PFSK-1 (cell line): ENCODE results near the gene DKC1.

Source experiments
- FOXP2 ChIP-seq: optimal IDR thresholded peaks from 2 replicates; pipeline ENCODE3; 2011; ENCODE audit warnings: borderline replicate concordance, control low read depth, inconsistent platforms; ENCODE audit not compliant: insufficient read depth; ENCODE audit errors: extremely low read length, extremely low read depth
- POLR2AphosphoS5 ChIP-seq: IDR thresholded peaks from 2 replicates; pipeline ENCODE4 v1.6.1; 2012; ENCODE audit warnings: low read depth, mild to moderate bottlenecking, control low read depth, low read length, moderate library complexity
- SIN3A ChIP-seq: IDR thresholded peaks from 2 replicates; pipeline ENCODE4 v1.6.1; 2012; ENCODE audit warnings: mild to moderate bottlenecking, low read length, moderate library complexity, borderline replicate concordance; ENCODE audit not compliant: insufficient read depth
- TAF1 ChIP-seq: IDR thresholded peaks from 2 replicates; pipeline ENCODE4 v1.6.1; 2012; ENCODE audit warnings: low read length, control low read depth, borderline replicate concordance; ENCODE audit not compliant: insufficient read depth
- TF ChIP-seq, protein P1 (sequence below), 2 experiments: IDR thresholded peaks; 2 replicates each; pipeline versions ENCODE4 v1.6.1 to v1.8.0; 2011 to 2012; ENCODE audit warnings: low read depth in 2 of 2, low read length in 2 of 2, control low read depth in 1 of 2, inconsistent platforms in 1 of 2, mild to moderate bottlenecking in 1 of 2, moderate library complexity in 1 of 2; ENCODE audit not compliant: insufficient read depth in 1 of 2

Gene DKC1

DNA sequence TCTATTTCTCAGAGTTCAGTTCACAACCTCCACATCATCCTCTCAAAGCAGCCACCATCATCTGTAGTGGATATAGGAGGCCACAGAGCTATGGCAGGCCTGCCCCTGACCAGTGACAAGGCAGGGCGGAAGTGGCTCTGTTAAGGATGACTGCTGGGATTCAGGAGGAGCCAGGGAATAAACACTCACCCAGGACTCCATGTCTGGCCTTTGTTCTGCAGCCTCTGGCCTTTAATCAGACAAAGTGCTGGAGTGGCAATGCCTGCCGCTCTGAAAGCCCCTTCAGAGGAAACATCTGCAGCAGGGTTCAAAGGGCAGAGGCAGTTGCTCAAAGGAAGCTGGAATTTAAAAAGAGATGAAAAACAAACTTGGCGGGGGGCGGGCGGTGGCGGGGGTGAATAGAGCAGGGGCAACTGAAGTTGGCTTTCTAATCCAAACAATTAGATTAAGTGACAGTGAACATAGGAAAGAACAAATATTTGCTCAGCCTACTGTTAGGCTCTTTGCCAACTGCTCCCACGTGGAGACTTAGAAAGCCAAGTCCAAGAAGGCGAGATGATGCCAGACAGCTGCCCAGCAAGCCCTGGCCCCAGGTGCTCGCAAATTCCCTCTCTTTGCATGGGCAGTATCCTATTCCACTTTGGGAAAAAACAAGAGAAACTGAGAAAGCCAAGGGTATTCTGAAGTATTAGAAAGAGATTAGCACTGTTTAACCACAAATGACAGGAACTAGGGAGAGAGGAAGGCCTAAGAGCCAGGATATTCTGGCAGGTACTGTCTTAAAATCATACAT is 37.1 kb downstream of the DKC1 start:
- TF ChIP-seq POLR2AphosphoS5 (no peak), FOXP2 (no peak), TAF1 (no peak), SIN3A (no peak)
- TF ChIP-seq, protein P1, sequence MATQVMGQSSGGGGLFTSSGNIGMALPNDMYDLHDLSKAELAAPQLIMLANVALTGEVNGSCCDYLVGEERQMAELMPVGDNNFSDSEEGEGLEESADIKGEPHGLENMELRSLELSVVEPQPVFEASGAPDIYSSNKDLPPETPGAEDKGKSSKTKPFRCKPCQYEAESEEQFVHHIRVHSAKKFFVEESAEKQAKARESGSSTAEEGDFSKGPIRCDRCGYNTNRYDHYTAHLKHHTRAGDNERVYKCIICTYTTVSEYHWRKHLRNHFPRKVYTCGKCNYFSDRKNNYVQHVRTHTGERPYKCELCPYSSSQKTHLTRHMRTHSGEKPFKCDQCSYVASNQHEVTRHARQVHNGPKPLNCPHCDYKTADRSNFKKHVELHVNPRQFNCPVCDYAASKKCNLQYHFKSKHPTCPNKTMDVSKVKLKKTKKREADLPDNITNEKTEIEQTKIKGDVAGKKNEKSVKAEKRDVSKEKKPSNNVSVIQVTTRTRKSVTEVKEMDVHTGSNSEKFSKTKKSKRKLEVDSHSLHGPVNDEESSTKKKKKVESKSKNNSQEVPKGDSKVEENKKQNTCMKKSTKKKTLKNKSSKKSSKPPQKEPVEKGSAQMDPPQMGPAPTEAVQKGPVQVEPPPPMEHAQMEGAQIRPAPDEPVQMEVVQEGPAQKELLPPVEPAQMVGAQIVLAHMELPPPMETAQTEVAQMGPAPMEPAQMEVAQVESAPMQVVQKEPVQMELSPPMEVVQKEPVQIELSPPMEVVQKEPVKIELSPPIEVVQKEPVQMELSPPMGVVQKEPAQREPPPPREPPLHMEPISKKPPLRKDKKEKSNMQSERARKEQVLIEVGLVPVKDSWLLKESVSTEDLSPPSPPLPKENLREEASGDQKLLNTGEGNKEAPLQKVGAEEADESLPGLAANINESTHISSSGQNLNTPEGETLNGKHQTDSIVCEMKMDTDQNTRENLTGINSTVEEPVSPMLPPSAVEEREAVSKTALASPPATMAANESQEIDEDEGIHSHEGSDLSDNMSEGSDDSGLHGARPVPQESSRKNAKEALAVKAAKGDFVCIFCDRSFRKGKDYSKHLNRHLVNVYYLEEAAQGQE (IDR thresholded peaks at IDR 0.05; ENCODE audit: insufficient read depth in 1 of 2, low read depth in 2 of 2, low read length in 2 of 2): no peak

DNA sequence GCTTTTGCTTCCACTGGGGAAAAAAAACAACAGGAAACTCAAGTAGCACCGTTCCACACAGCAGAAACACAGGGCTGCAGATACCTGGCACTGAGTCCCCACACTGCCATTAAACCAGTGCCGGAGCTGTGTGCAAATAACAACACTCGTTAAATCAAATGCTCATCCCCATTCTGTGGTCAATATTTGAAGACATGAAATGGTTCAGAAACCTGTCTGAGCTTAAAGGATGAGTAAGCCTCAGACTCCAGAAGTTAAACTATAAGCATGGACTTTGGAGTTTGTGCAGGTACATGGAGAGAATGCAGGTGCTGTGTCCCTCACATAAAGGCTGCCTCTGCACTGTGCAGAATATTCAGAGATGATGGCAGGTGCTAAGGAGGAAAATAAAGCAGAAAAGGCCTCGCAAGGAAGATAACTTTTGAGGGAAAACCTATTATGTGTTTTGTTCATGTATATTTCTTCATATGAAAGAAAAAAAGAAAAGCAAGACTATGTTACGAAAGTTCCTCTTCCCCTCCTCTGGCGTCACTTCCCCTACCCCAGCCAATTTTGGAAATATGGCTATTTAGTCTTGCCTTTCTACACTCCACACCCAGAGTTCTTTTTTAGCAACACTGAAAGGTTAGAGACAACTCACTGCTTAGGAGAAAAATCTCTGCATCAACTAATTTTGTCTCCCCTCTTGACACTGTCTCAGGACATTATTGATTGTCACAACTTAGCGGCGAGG is 38.0 kb downstream of the DKC1 start:
- TF ChIP-seq FOXP2 (no peak), SIN3A (no peak), POLR2AphosphoS5 (no peak), TAF1 (no peak)
- TF ChIP-seq, protein P1 (IDR thresholded peaks at IDR 0.05; ENCODE audit: insufficient read depth in 1 of 2, low read depth in 2 of 2, low read length in 2 of 2): no peak

DNA sequence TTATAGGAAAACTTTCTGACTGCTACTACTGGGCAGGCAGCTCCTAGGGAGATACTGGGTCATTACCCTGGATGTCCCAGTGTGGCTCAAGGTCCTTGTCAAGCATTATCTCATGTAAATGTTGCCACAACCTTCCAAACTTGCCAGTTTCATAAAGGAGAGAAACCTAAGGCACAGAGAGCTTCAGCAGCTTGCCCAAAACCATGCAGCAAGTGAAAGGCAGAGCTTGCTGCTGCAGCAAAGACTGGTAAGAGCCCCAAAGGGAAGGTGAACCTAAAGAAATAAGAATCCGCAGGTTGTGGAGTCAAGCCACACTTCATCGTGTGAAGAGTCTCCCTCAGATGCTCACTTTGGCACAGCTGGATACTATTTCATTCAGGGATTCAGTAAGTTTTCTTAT is 40.3 kb downstream of the DKC1 start:
- TF ChIP-seq POLR2AphosphoS5: no peak
- no peak for TF ChIP-seq SIN3A
- TF ChIP-seq, protein P1 (IDR thresholded peaks at IDR 0.05; ENCODE audit: insufficient read depth in 1 of 2, low read depth in 2 of 2, low read length in 2 of 2): no peak
- no peak for TF ChIP-seq FOXP2
- no peak for TF ChIP-seq TAF1

DNA sequence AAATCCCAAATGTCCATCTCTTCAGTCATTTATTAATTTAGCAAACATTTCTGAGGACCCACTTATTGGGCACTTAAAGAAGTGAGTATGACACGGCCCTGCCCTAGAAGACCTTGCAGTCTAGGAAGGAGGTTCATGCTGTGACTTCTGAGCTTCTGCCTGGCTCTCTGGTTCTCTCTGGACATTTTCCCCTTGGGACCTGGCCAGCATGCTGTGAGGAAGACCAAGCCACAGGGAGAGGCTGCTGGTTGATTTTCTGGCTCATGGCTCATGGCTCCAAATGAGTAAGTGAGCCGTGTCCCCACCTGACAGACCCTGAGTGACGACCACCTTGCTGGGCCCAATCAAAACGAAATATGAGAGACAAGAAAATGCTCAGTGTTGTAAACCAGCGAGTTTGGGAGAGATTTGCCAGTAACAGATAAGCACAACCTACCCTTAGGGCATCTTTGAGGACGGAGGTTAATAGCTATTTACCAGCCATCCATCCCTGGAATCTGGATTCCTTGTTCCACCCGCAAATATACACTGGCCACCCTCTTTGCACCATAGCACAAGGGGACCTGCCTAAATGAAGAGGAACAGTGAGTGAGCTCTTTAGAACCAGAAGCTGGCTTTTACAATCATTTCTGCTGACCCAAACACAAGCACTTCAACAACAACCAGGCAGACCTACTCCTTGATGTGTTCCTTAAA is 41.7 kb downstream of the DKC1 start:
- TF ChIP-seq SIN3A (no peak), TAF1 (no peak)

DNA sequence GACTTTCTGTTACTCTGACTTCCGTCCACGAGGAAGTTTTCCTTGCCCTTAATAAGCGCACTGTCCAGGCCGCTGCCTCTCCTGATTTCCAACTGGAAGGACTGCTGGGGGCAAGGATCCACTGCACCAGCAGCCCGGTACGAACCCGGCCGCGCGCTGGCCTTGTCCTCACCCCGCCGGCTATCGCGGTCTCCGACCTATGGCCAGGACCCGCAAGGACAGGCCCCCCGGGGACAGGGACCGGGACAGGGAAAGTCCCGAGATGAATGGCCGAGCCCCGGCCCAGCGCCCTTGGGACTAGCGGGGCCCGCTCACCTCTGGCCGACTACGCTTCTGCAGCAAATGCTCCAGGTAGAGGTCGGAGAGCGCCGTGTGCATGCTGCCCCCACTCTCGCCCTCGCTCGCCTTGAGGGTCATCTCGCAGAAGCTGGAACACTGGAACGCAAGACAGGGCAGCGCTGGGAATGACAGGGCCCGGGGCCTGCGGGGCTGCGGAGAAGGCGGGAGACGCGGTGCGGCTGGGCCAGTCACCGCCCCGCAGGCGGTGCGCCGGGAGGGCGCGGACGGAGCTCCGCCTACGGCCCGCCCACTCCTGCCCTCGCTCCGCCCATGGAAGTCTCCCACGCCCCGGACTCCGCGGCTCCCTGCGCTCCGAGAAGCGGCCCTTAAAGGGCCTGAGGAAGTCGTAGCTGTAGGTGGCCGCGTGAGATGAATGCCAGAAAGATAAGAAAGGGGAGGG is 42.5 kb downstream of the DKC1 start, which contains the start of gene MPP1:
TSS of gene MPP1 (minus strand) at position 529 of the 739 bp plus-strand sequence. CDS start at position 417, 112 bp downstream.
- TF ChIP-seq FOXP2 (no peak), TAF1 (no peak), POLR2AphosphoS5 (no peak)
- TF ChIP-seq, protein P1 (IDR thresholded peaks at IDR 0.05; ENCODE audit: insufficient read depth in 1 of 2, low read depth in 2 of 2, low read length in 2 of 2): no peak
